NCI-H2029 treated with DMSO at 0.1 percent for 48 hours (cell line): ENCODE results near the gene UCP3.

ENCODE experiments used
- DNase-seq: peaks from one replicate; lab custom pipeline; 2025; lab: John Stamatoyannopoulos, UW

UCP3 gene

GRCh38 chr11:74018331-74019005 lies 9.6 kb upstream of the UCP3 start:
- DNase-seq, result peak; percentile 84

GRCh38 chr11:74017631-74018030 lies 8.7 kb upstream of the UCP3 start:
- DNase-seq, result no peak

- DNase-seq, result no peak
Observed at GRCh38 chr11:74015919-74016684, 7.2 kb upstream of the UCP3 start.

- DNase-seq, result no peak
Observed at GRCh38 chr11:74014880-74015279, 6.0 kb upstream of the UCP3 start.

- no peak for DNase-seq
Observed at GRCh38 chr11:74013141-74013540, 4.3 kb upstream of the UCP3 start.

- DNase-seq, result no peak
Observed at GRCh38 chr11:74012074-74012809, 3.4 kb upstream of the UCP3 start.

GRCh38 chr11:74011360-74012073 lies 2.6 kb upstream of the UCP3 start:
- no peak for DNase-seq

GRCh38 chr11:74010306-74011300 lies 1.7 kb upstream of the UCP3 start:
- DNase-seq, result no peak

GRCh38 chr11:74009675-74010305 lies 905 bp upstream of the UCP3 start:
- DNase-seq, result no peak

GRCh38 chr11:74009230-74009547 lies 304 bp upstream of the UCP3 start:
- no peak for DNase-seq

- no peak for DNase-seq
Observed at GRCh38 chr11:74007691-74008372, 1.1 kb downstream of the UCP3 start.

- no peak for DNase-seq
Observed at GRCh38 chr11:74006743-74007304, 2.1 kb downstream of the UCP3 start.

- no peak for DNase-seq
Observed at GRCh38 chr11:74005721-74006517, 3.0 kb downstream of the UCP3 start.

GRCh38 chr11:74004759-74005615 lies 3.9 kb downstream of the UCP3 start:
- DNase-seq, result peak; percentile 59

GRCh38 chr11:74004046-74004695 lies 4.7 kb downstream of the UCP3 start:
- DNase-seq, result no peak

- no peak for DNase-seq
Observed at GRCh38 chr11:74002832-74003231, 6.1 kb downstream of the UCP3 start.

- no peak for DNase-seq
Observed at GRCh38 chr11:74001822-74002286, 7.0 kb downstream of the UCP3 start.
